ENCODE results near the gene OR2J1.

- TF ChIP-seq POLR2A (IDR thresholded peaks at IDR 0.05): no peak
- TF ChIP-seq, protein P1, sequence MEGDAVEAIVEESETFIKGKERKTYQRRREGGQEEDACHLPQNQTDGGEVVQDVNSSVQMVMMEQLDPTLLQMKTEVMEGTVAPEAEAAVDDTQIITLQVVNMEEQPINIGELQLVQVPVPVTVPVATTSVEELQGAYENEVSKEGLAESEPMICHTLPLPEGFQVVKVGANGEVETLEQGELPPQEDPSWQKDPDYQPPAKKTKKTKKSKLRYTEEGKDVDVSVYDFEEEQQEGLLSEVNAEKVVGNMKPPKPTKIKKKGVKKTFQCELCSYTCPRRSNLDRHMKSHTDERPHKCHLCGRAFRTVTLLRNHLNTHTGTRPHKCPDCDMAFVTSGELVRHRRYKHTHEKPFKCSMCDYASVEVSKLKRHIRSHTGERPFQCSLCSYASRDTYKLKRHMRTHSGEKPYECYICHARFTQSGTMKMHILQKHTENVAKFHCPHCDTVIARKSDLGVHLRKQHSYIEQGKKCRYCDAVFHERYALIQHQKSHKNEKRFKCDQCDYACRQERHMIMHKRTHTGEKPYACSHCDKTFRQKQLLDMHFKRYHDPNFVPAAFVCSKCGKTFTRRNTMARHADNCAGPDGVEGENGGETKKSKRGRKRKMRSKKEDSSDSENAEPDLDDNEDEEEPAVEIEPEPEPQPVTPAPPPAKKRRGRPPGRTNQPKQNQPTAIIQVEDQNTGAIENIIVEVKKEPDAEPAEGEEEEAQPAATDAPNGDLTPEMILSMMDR (IDR thresholded peaks at IDR 0.05): no peak
Measured at GRCh38 chr6:29092957-29093356, 6.3 kb upstream of the OR2J1 start.
